H1 (cell line): ENCODE results near the gene PFKFB3. TPM values are rescaled to one million over a fixed set of nuclear protein-coding genes. Genes with fewer than 3 reads are reported as not detected.

Source experiments
- CTBP2 ChIP-seq: IDR thresholded peaks from 2 replicates; pipeline ENCODE4 v1.7.0; 2011; ENCODE audit warnings: borderline replicate concordance, mild to moderate bottlenecking, moderate library complexity, mixed read lengths, low read length; ENCODE audit not compliant: insufficient read depth, insufficient read length
- POU5F1 ChIP-seq: IDR thresholded peaks from 2 replicates; pipeline ENCODE4 v1.6.1; 2011; ENCODE audit warnings: low read depth, mild to moderate bottlenecking, low read length, moderate library complexity
- polyA plus RNA-seq, 7 experiments: library from polyadenylated mRNA; depleted of rRNA in 3 of 7; stranded (reverse) in 5 of 7; unstranded in 2 of 7; fragments of >200 nt in 5 of 7; fragments of 200-250 nt in 2 of 7; gene quantifications; 1 replicate in 5 of 7; 2 replicates in 1 of 7; 4 replicates in 1 of 7; pipeline versions ENCODE4 v1.2.1 to v1.2.3, GENCODE V29; 2011 to 2013; ENCODE audit warnings: missing spikeins in 2 of 7, mixed read lengths in 2 of 7
- total RNA-seq: library from RNA; stranded (reverse); fragmentation: NEBNext Ultra II Directional; extraction: Animal tissue kit (Norgen Biotek cat#: 25700); gene quantifications from 2 replicates; pipeline ENCODE4 v1.2.1, GENCODE V29; 2021
- TF ChIP-seq, protein P1 (sequence below): fragments of 300-600 bp; sonication (generic); IDR thresholded peaks from 2 replicates; pipeline ENCODE4 v1.7.1; 2012; ENCODE audit warnings: low read length, moderate library complexity, mild to moderate bottlenecking, inconsistent platforms; ENCODE audit not compliant: insufficient replicate concordance

PFKFB3 gene
- total and polyA plus RNA-seq, 2 of the 8 experiments (the other 6 are each of a cell fraction or from before 2014, with no cell fraction given), result 15.6 to 32.0 TPM

GRCh38 chr10:6242089-6242488 is 39.4 kb downstream of the PFKFB3 start (continued):
- TF ChIP-seq, protein P1, sequence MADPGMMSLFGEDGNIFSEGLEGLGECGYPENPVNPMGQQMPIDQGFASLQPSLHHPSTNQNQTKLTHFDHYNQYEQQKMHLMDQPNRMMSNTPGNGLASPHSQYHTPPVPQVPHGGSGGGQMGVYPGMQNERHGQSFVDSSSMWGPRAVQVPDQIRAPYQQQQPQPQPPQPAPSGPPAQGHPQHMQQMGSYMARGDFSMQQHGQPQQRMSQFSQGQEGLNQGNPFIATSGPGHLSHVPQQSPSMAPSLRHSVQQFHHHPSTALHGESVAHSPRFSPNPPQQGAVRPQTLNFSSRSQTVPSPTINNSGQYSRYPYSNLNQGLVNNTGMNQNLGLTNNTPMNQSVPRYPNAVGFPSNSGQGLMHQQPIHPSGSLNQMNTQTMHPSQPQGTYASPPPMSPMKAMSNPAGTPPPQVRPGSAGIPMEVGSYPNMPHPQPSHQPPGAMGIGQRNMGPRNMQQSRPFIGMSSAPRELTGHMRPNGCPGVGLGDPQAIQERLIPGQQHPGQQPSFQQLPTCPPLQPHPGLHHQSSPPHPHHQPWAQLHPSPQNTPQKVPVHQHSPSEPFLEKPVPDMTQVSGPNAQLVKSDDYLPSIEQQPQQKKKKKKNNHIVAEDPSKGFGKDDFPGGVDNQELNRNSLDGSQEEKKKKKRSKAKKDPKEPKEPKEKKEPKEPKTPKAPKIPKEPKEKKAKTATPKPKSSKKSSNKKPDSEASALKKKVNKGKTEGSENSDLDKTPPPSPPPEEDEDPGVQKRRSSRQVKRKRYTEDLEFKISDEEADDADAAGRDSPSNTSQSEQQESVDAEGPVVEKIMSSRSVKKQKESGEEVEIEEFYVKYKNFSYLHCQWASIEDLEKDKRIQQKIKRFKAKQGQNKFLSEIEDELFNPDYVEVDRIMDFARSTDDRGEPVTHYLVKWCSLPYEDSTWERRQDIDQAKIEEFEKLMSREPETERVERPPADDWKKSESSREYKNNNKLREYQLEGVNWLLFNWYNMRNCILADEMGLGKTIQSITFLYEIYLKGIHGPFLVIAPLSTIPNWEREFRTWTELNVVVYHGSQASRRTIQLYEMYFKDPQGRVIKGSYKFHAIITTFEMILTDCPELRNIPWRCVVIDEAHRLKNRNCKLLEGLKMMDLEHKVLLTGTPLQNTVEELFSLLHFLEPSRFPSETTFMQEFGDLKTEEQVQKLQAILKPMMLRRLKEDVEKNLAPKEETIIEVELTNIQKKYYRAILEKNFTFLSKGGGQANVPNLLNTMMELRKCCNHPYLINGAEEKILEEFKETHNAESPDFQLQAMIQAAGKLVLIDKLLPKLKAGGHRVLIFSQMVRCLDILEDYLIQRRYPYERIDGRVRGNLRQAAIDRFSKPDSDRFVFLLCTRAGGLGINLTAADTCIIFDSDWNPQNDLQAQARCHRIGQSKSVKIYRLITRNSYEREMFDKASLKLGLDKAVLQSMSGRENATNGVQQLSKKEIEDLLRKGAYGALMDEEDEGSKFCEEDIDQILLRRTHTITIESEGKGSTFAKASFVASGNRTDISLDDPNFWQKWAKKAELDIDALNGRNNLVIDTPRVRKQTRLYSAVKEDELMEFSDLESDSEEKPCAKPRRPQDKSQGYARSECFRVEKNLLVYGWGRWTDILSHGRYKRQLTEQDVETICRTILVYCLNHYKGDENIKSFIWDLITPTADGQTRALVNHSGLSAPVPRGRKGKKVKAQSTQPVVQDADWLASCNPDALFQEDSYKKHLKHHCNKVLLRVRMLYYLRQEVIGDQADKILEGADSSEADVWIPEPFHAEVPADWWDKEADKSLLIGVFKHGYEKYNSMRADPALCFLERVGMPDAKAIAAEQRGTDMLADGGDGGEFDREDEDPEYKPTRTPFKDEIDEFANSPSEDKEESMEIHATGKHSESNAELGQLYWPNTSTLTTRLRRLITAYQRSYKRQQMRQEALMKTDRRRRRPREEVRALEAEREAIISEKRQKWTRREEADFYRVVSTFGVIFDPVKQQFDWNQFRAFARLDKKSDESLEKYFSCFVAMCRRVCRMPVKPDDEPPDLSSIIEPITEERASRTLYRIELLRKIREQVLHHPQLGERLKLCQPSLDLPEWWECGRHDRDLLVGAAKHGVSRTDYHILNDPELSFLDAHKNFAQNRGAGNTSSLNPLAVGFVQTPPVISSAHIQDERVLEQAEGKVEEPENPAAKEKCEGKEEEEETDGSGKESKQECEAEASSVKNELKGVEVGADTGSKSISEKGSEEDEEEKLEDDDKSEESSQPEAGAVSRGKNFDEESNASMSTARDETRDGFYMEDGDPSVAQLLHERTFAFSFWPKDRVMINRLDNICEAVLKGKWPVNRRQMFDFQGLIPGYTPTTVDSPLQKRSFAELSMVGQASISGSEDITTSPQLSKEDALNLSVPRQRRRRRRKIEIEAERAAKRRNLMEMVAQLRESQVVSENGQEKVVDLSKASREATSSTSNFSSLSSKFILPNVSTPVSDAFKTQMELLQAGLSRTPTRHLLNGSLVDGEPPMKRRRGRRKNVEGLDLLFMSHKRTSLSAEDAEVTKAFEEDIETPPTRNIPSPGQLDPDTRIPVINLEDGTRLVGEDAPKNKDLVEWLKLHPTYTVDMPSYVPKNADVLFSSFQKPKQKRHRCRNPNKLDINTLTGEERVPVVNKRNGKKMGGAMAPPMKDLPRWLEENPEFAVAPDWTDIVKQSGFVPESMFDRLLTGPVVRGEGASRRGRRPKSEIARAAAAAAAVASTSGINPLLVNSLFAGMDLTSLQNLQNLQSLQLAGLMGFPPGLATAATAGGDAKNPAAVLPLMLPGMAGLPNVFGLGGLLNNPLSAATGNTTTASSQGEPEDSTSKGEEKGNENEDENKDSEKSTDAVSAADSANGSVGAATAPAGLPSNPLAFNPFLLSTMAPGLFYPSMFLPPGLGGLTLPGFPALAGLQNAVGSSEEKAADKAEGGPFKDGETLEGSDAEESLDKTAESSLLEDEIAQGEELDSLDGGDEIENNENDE, result no peak
- no peak for TF ChIP-seq CTBP2
- TF ChIP-seq POU5F1, result no peak
- TF ChIP-seq, all 59 proteins: peak for 0
